GM18909 (cell line): ENCODE results near the gene TRAF3.
"Not testable (repeated sequence)": the region's sequence is repeated elsewhere in the genome, so short reads cannot be mapped to it uniquely, and the experiment has no call there.

Experiments
- ATAC-seq: cut with Tn5 transposase; IDR thresholded peaks from one replicate; pipeline ENCODE4 v1.9.1; 2021; ENCODE audit warnings: mild to moderate bottlenecking; ENCODE audit not compliant: unreplicated experiment, poor library complexity

Gene TRAF3

GRCh38 chr14:102825307-102826095 lies 48.3 kb downstream of the TRAF3 start:
- ATAC-seq: no peak

- no peak for ATAC-seq
Measured at GRCh38 chr14:102826161-102826560, 48.9 kb downstream of the TRAF3 start.

GRCh38 chr14:102826751-102827675 lies 49.8 kb downstream of the TRAF3 start:
- no peak for ATAC-seq

GRCh38 chr14:102827716-102828115 lies 50.5 kb downstream of the TRAF3 start:
- no peak for ATAC-seq

- no peak for ATAC-seq
Measured at GRCh38 chr14:102828151-102828550, 50.9 kb downstream of the TRAF3 start.

- no peak for ATAC-seq
Measured at GRCh38 chr14:102829016-102829548, 51.8 kb downstream of the TRAF3 start.

- no peak for ATAC-seq
Measured at GRCh38 chr14:102830474-102831045, 53.3 kb downstream of the TRAF3 start.

- ATAC-seq: no peak
Measured at GRCh38 chr14:102831163-102831804, 54.0 kb downstream of the TRAF3 start.

- no peak for ATAC-seq
Measured at GRCh38 chr14:102833341-102833740, 56.1 kb downstream of the TRAF3 start.

- no peak for ATAC-seq
Measured at GRCh38 chr14:102833991-102834390, 56.7 kb downstream of the TRAF3 start.

- ATAC-seq: no peak
Measured at GRCh38 chr14:102835959-102836358, 58.7 kb downstream of the TRAF3 start.

- not testable (repeated sequence) for ATAC-seq
Measured at GRCh38 chr14:102837120-102837519, 59.9 kb downstream of the TRAF3 start.

- no peak for ATAC-seq
Measured at GRCh38 chr14:102838501-102838900, 61.3 kb downstream of the TRAF3 start.

GRCh38 chr14:102840115-102840514 lies 62.9 kb downstream of the TRAF3 start:
- no peak for ATAC-seq

- ATAC-seq: no peak
Measured at GRCh38 chr14:102840771-102841528, 63.7 kb downstream of the TRAF3 start.

GRCh38 chr14:102848830-102849525 lies 71.7 kb downstream of the TRAF3 start:
- no peak for ATAC-seq

- no peak for ATAC-seq
Measured at GRCh38 chr14:102849526-102850379, 72.5 kb downstream of the TRAF3 start.

- ATAC-seq: no peak
Measured at GRCh38 chr14:102853648-102854047, 76.4 kb downstream of the TRAF3 start.
